ENCODE data around the gene CCDC88C. TPM values are rescaled to one million over a fixed set of nuclear protein-coding genes. Genes with fewer than 3 reads are reported as not detected.

The CCDC88C gene
- total RNA-seq, 2 experiments from 2014 or later = 137 to 253 TPM

- ChIA-PET CTCF (ENCODE audit: unreplicated experiment) (no interaction called here), POLR2A (interaction anchor here (0.7 to 4.5 kb wide), 5 partner anchors 8 to 26 kb away, joined by 3 to 33 read pairs (median 4); no protein-coding TSS in a partner anchor)
- H3K9me3 ChIP-seq (ENCODE audit: low read length) = no peaks in the 10 kb centered on the region
- intact Hi-C loops (cut with micrococcal nuclease; ENCODE audit: unreplicated experiment) = loop anchor here (2.0 kb wide), 1 partner anchor 15 kb away; no protein-coding TSS in a partner anchor
- DNase-seq (ENCODE audit: low spot score) = no peak
- H3K27ac ChIP-seq (ENCODE audit: low read depth, low read length, poor library complexity, severe bottlenecking) = peak overlapping the region; percentile 89
- H3K4me2 ChIP-seq (ENCODE audit: low read length) = peak overlapping the region; percentile 98
- H3K9me2 ChIP-seq (ENCODE audit: insufficient read depth, low read length) = no peaks in the 10 kb centered on the region
- peaks cover 100% of the 10 kb centered on the region for H3K79me2 ChIP-seq (ENCODE audit: insufficient read depth, low read depth, low read length)
- no peak overlapping the region for H3K4me3 ChIP-seq (ENCODE audit: low read depth, low read length, poor library complexity, severe bottlenecking)
- TF ChIP-seq EZH2phosphoT487 (IDR thresholded peaks at IDR 0.05; ENCODE audit: borderline replicate concordance, low read depth, low read length) (no peak), CTCF (conservative IDR thresholded peaks at IDR 0.05; ENCODE audit: low read length) (no peak)
- H4K20me1 ChIP-seq (ENCODE audit: insufficient read depth, low read length) = peaks cover 52% of the 10 kb centered on the region
- H2AFZ ChIP-seq (ENCODE audit: low read length) = no peak overlapping the region
- peaks cover 76% of the 10 kb centered on the region for H3K36me3 ChIP-seq (ENCODE audit: insufficient read depth, low read length)
- peaks cover 96% of the 10 kb centered on the region for H3K4me1 ChIP-seq (ENCODE audit: insufficient read depth, low read length, poor library complexity, severe bottlenecking)
- BruUV-seq (replicated peaks) = no TSS peak
Measured at GRCh38 chr14:91390165-91390778, 27.3 kb downstream of the CCDC88C start.

GRCh38 chr14:91389150-91389549, 28.5 kb downstream of the CCDC88C start:
- no peak for TF ChIP-seq CTCF (conservative IDR thresholded peaks at IDR 0.05; ENCODE audit: low read length)
- no peak for TF ChIP-seq EZH2phosphoT487 (IDR thresholded peaks at IDR 0.05; ENCODE audit: borderline replicate concordance, low read depth, low read length)
- DNase-seq (ENCODE audit: low spot score) = no peak
- Histone ChIP-seq H3K4me3 (ENCODE audit: low read depth, low read length, poor library complexity, severe bottlenecking) (no peak overlapping the region), H3K27ac (ENCODE audit: low read depth, low read length, poor library complexity, severe bottlenecking) (peak overlapping the region; percentile 49), H3K9me2 (ENCODE audit: insufficient read depth, low read length) (no peaks in the 10 kb centered on the region), H3K36me3 (ENCODE audit: insufficient read depth, low read length) (peaks cover 66% of the 10 kb centered on the region), H3K4me1 (ENCODE audit: insufficient read depth, low read length, poor library complexity, severe bottlenecking) (peaks cover 96% of the 10 kb centered on the region), H2AFZ (ENCODE audit: low read length) (no peak overlapping the region), H3K4me2 (ENCODE audit: low read length) (peak overlapping the region; percentile 57), H3K9me3 (ENCODE audit: low read length) (no peaks in the 10 kb centered on the region), H4K20me1 (ENCODE audit: insufficient read depth, low read length) (peaks cover 41% of the 10 kb centered on the region), H3K79me2 (ENCODE audit: insufficient read depth, low read depth, low read length) (peaks cover 100% of the 10 kb centered on the region)
- intact Hi-C loops (cut with micrococcal nuclease; ENCODE audit: unreplicated experiment) = no loop called here
- no TSS peak for BruUV-seq (replicated peaks)
- ChIA-PET CTCF (ENCODE audit: unreplicated experiment) (interaction anchor here (1.1 kb wide), 1 partner anchor 24 kb away, joined by 3 read pairs; no protein-coding TSS in a partner anchor), POLR2A (interaction anchor here (0.5 to 3.2 kb wide), 7 partner anchors 9 to 1717 kb away, joined by 3 to 16 read pairs (median 3); no protein-coding TSS in a partner anchor)

- ChIA-PET POLR2A (interaction anchor here (0.5 to 3.2 kb wide), 8 partner anchors 10 to 1717 kb away, joined by 3 to 16 read pairs (median 4); no protein-coding TSS in a partner anchor), CTCF (ENCODE audit: unreplicated experiment) (interaction anchor here (1.1 kb wide), 1 partner anchor 24 kb away, joined by 3 read pairs; no protein-coding TSS in a partner anchor)
- BruUV-seq (replicated peaks) = no TSS peak
- Histone ChIP-seq H3K9me3 (ENCODE audit: low read length) (no peaks in the 10 kb centered on the region), H3K4me2 (ENCODE audit: low read length) (peak overlapping the region; percentile 57), H3K79me2 (ENCODE audit: insufficient read depth, low read depth, low read length) (peaks cover 100% of the 10 kb centered on the region), H3K9me2 (ENCODE audit: insufficient read depth, low read length) (no peaks in the 10 kb centered on the region), H2AFZ (ENCODE audit: low read length) (no peak overlapping the region), H3K27ac (ENCODE audit: low read depth, low read length, poor library complexity, severe bottlenecking) (peak overlapping the region; percentile 49), H3K36me3 (ENCODE audit: insufficient read depth, low read length) (peaks cover 70% of the 10 kb centered on the region), H3K4me3 (ENCODE audit: low read depth, low read length, poor library complexity, severe bottlenecking) (no peak overlapping the region), H3K4me1 (ENCODE audit: insufficient read depth, low read length, poor library complexity, severe bottlenecking) (peaks cover 96% of the 10 kb centered on the region), H4K20me1 (ENCODE audit: insufficient read depth, low read length) (peaks cover 47% of the 10 kb centered on the region)
- DNase-seq (ENCODE audit: low spot score) = no peak
- intact Hi-C loops (cut with micrococcal nuclease; ENCODE audit: unreplicated experiment) = no loop called here
- TF ChIP-seq EZH2phosphoT487 (IDR thresholded peaks at IDR 0.05; ENCODE audit: borderline replicate concordance, low read depth, low read length) = no peak
- no peak for TF ChIP-seq CTCF (conservative IDR thresholded peaks at IDR 0.05; ENCODE audit: low read length)
Measured at GRCh38 chr14:91388551-91388975, 29.1 kb downstream of the CCDC88C start.

Measured in OCI-LY7 (cell line).